Pancreas (tissue), 10 donors: ENCODE data around the gene SNX33. TPM values are rescaled to one million over a fixed set of nuclear protein-coding genes. Genes with fewer than 3 reads are reported as not detected.

Experiments used
- ATAC-seq, 4 donors: fragments of 200-7000 bp; cut with Tn5 transposase; one replicate each; pipeline versions ENCODE4 v1.8.0 to v1.9.1; 2020; ENCODE audit warnings: mild to moderate bottlenecking in 4 of 4, moderate library complexity in 4 of 4
- DNase-seq, 6 donors: peaks; one replicate each; pipeline ENCODE4 v3.0.0-alpha.2; 2020
- FAIRE-seq: peaks from 2 replicates; lab custom pipeline; 2012; peaks lifted over from hg19 to GRCh38; lab: Jason Lieb, UNC
- H3K27ac ChIP-seq, 4 donors: fragments of 200-600 bp; sonication (generic); 1 replicate in 3 of 4; 2 replicates in 1 of 4; pipeline versions ENCODE4 v1.5.0 to v1.8.0; 2020
- H3K27me3 ChIP-seq, 4 donors: fragments of 200-600 bp; one replicate each; pipeline ENCODE4 v1.8.0; 2021
- H3K36me3 ChIP-seq, 3 donors: fragments of 200-600 bp; sonication (generic) in 1 of 3; one replicate each; pipeline versions ENCODE4 v1.5.0 to v1.8.0; 2020 to 2021
- H3K4me1 ChIP-seq, 3 donors: fragments of 200-600 bp; one replicate each; pipeline ENCODE4 v1.8.0; 2021
- H3K4me3 ChIP-seq, 4 donors: fragments of 200-600 bp; sonication (generic) in 2 of 4; one replicate each; pipeline versions ENCODE4 v1.5.0 to v1.8.0; 2020 to 2021
- H3K9me3 ChIP-seq, 4 donors: fragments of 200-600 bp; one replicate each; pipeline ENCODE4 v1.8.0; 2021
- CTCF ChIP-seq, 4 donors: fragments of 200-600 bp; sonication (generic) in 3 of 4; IDR thresholded peaks; one replicate each; pipeline versions ENCODE4 v1.5.0 to v1.8.0; 2021; ENCODE audit warnings: antibody characterized with exemption in 4 of 4
- WGBS, 2 donors: extraction: QIAGEN DNeasy Blood & Tissue Kit; methylation state at CpG; one replicate each; pipeline ENCODE4 v1.1.7; 2013; 5-methylcytosine and 5-hydroxymethylcytosine counted together
- intact Hi-C, 3 donors: fragments of 100-400 bp; cut with DNase I; formaldehyde crosslinking; loops; one replicate each; pipeline versions ENCODE4 v1.11.1 to v1.14.2; 2022
- polyA plus RNA-seq, 2 donors: library from polyadenylated mRNA; stranded (reverse); fragments of 200-250 nt; gene quantifications; one replicate each; pipeline ENCODE4 v1.2.3, GENCODE V29; 2013
- total RNA-seq, 6 donors: library from RNA; stranded (reverse); fragmentation: NEBNext Ultra II Directional in 4 of 6; extraction: Animal tissue kit (Norgen Biotek cat#: 25700) in 4 of 6; gene quantifications; one replicate each; pipeline versions ENCODE4 v1.2.1 to v1.2.4, GENCODE V29; 2021 to 2023
- donor health status: healthy with polysubstance abuse.
- donor health status: DM: no; HTN: no; CAD: no; lungs with moderate emphysema.
- donor health status: DM: no; HTN: no; CAD: no.
- donor health status: control.
- donor health status: control.
- donor health status: Bipolar disorder and iron deficiency.
- donor health status: DM: yes; HTN: yes; CAD: no.
- donor health status: DM: no; HTN: no; CAD: no.
- donor health status: DM: no; HTN: no; CAD: no.
- donor health status: DM: yes; HTN: yes; CAD: no.

SNX33 gene
- total and polyA plus RNA-seq, 8 donors: 9.8 to 24.1 (median 13.9) TPM

- DNase-seq (peak in 2 of 6 donors; percentile 62 to 78), FAIRE-seq (no peak), ATAC-seq (peak; percentile 21 to 72 (median 49))
- Histone ChIP-seq H3K36me3 (no peaks in the 10 kb centered on the region), H3K4me1 (peaks cover 9 to 14% (median 10%) of the 10 kb centered on the region in 3 donors), H3K27ac (peak overlapping the region in 1 of 4 donors; percentile 63), H3K27me3 (no peaks in the 10 kb centered on the region), H3K4me3 (no peak overlapping the region), H3K9me3 (no peaks in the 10 kb centered on the region)
- WGBS, 2 donors: 38 to 42% methylated on average over 14 of the region's 14 CpGs
- no peak for TF ChIP-seq CTCF (IDR thresholded peaks at IDR 0.05)
- intact Hi-C loops: no loop called here
Measured at GRCh38 chr15:75672646-75673425, 25.1 kb downstream of the SNX33 start.

DNA sequence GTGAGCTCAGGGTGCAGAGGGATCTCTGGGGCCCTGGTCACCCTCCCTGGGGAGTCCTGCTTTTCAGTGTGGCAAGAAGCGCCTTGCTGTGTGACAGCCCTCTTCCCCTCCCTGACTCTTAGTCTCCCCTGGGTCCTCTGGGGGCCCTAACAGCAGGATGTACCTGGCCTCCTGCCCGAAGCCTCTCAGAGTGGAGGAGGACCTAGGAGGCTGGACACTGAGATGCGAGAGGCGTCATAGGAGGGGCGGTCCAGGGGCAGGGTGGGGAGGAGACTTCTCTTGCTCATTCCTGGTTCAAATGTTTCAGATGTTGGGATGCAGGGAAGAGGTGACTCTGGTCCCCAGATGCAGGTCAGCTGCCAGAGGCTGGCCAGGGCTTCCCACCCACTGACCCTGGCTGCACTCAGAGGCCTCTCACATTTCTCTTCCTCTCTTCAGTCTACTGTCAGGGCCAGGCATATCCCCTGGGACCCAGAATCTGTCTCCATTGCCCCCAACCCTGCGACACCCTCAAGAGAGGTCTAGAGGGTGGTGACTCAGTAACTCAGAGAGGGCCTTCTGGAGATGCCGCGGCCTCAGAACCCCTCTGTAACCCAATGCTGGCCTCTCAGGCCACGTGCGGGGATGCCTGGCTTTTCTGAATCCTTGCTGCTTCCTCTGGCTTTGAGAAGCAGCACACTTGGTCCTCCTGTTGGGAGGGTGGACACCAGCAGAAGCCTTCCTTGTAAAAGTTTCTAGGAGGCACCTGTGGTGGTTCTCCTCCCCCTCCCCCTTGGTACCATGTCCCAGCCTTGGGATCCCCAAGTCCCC lies 25.9 kb downstream of the SNX33 start:
- no peaks in the 10 kb centered on the region for H3K36me3 ChIP-seq
- peak in 1 of 6 donors; percentile 72 for DNase-seq
- TF ChIP-seq CTCF (IDR thresholded peaks at IDR 0.05): no peak
- H3K27me3 ChIP-seq: no peaks in the 10 kb centered on the region
- ATAC-seq: peak in 3 of 4 donors; percentile 8 to 29 (median 11)
- peaks cover 9 to 14% (median 9%) of the 10 kb centered on the region in 3 donors for H3K4me1 ChIP-seq
- H3K9me3 ChIP-seq: no peaks in the 10 kb centered on the region
- peak overlapping the region in 1 of 4 donors; percentile 63 for H3K27ac ChIP-seq
- no peak for FAIRE-seq
- intact Hi-C loops: no loop called here
- H3K4me3 ChIP-seq: no peak overlapping the region
- 90% methylated on average over 10 of the region's 10 CpGs for WGBS, 2 donors

- Histone ChIP-seq H3K27ac (no peak overlapping the region), H3K4me1 (peaks cover 7 to 14% (median 9%) of the 10 kb centered on the region in 3 donors)
- no peak for FAIRE-seq
Measured at GRCh38 chr15:75674366-75674765, 26.7 kb downstream of the SNX33 start.

GRCh38 chr15:75675579-75676404 lies 28.1 kb downstream of the SNX33 start:
- H3K27me3 ChIP-seq: no peaks in the 10 kb centered on the region
- peaks cover 7 to 14% (median 9%) of the 10 kb centered on the region in 3 donors for H3K4me1 ChIP-seq
- H3K36me3 ChIP-seq: no peaks in the 10 kb centered on the region
- no peak overlapping the region for H3K4me3 ChIP-seq
- no peak overlapping the region for H3K27ac ChIP-seq
- no peaks in the 10 kb centered on the region for H3K9me3 ChIP-seq
- no peak for ATAC-seq
- peak in 1 of 6 donors; percentile 74 for DNase-seq
- no peak for TF ChIP-seq CTCF (IDR thresholded peaks at IDR 0.05)
- no peak for FAIRE-seq
- 89 to 90% methylated on average over 41 of the region's 41 CpGs for WGBS, 2 donors
- intact Hi-C loops: no loop called here

More at GRCh38 chr15:75674366-75674765, 26.7 kb downstream of the SNX33 start:
- H3K9me3 ChIP-seq: no peaks in the 10 kb centered on the region
- intact Hi-C loops: no loop called here
- 84 to 93% methylated on average over 8 of the region's 8 CpGs for WGBS, 2 donors
- no peak overlapping the region for H3K4me3 ChIP-seq
- ATAC-seq (no peak), DNase-seq (peak in 1 of 6 donors; percentile 44)
- TF ChIP-seq CTCF (IDR thresholded peaks at IDR 0.05): no peak
- no peaks in the 10 kb centered on the region for H3K36me3 ChIP-seq
- H3K27me3 ChIP-seq: no peaks in the 10 kb centered on the region
